ENCODE data around the gene URM1. TPM values are rescaled to one million over a fixed set of nuclear protein-coding genes. Genes with fewer than 3 reads are reported as not detected.

URM1 gene
- total RNA-seq, 3 donors from 2014 or later: 49.3 to 57.9 (median 51.8) TPM

DNA sequence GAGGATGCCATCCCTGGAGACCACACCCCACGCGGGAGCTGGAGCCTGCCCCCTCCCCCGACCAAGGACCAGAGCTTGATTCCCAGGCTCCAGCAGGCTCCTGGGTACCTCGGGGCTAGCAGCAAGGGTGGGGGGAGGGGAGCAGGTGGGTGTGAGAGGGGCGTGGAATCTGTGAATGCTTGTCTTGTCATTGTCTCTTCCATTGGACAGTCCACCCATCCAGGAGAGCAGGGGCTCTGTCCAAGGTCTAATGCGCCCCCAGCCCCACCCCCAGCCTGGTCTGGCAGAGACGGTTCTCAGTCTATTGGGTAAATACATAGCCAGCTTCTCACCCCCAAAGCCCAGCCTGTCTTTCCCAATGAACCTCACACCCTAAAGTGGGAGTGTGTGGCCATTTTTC, 22.8 kb downstream of the URM1 start:
- Histone ChIP-seq H3K36me3 (ENCODE audit: low read depth) (peaks cover 2% of the 10 kb centered on the region), H3K9me3 (no peaks in the 10 kb centered on the region), H3K4me3 (no peak overlapping the region), H3K4me1 (ENCODE audit: low read depth) (no peaks in the 10 kb centered on the region)
- TF ChIP-seq, protein P1, sequence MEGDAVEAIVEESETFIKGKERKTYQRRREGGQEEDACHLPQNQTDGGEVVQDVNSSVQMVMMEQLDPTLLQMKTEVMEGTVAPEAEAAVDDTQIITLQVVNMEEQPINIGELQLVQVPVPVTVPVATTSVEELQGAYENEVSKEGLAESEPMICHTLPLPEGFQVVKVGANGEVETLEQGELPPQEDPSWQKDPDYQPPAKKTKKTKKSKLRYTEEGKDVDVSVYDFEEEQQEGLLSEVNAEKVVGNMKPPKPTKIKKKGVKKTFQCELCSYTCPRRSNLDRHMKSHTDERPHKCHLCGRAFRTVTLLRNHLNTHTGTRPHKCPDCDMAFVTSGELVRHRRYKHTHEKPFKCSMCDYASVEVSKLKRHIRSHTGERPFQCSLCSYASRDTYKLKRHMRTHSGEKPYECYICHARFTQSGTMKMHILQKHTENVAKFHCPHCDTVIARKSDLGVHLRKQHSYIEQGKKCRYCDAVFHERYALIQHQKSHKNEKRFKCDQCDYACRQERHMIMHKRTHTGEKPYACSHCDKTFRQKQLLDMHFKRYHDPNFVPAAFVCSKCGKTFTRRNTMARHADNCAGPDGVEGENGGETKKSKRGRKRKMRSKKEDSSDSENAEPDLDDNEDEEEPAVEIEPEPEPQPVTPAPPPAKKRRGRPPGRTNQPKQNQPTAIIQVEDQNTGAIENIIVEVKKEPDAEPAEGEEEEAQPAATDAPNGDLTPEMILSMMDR (IDR thresholded peaks at IDR 0.05): no peak
- intact Hi-C loops (cut with DNase I, micrococcal nuclease): no loop called here
- DNase-seq (no peak), ATAC-seq (no peak)

DNA sequence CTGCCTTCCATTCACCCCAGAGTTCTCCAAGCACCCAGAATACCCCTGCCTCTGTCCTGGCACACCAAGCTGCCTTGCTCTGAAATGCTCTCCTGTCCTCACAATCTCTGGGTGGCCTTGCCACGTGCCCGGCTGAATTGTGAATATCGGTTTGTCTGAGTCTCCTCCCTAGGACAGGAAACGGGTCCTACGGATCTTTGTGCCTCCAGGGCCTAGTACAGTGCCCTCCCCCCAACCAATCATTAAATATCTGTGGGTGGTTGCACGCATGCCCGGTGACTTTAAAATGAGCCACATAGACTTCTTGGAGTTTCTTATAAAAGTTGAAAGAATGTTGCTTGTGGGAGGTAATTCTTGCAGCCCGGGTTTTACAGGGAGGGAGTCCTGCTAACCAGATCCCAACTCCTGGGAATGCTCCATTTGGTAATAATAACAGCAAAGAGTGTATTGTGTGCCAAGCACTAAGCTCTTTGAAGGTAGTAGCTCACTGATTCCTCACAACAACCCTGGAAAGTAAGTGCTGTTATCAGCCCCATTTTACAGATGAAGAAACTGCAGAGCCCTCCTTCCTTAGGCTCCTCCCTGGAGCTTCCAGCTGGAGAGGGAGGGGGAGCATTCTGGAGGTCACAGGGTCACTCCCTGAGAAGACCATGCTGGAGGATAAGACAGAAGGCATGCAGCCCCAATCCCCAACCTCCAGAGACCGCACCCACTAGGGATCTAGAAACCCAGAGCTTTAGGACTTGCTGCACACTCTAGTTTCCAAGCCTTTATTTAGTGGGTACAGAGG, 23.4 kb downstream of the URM1 start:
- TF ChIP-seq, protein P1 (IDR thresholded peaks at IDR 0.05): no peak
- Histone ChIP-seq H3K4me3 (no peak overlapping the region), H3K9me3 (no peaks in the 10 kb centered on the region), H3K36me3 (ENCODE audit: low read depth) (no peaks in the 10 kb centered on the region), H3K4me1 (ENCODE audit: low read depth) (no peaks in the 10 kb centered on the region)
- DNase-seq (no peak), ATAC-seq (no peak)
- intact Hi-C loops (cut with DNase I, micrococcal nuclease): no loop called here

DNA sequence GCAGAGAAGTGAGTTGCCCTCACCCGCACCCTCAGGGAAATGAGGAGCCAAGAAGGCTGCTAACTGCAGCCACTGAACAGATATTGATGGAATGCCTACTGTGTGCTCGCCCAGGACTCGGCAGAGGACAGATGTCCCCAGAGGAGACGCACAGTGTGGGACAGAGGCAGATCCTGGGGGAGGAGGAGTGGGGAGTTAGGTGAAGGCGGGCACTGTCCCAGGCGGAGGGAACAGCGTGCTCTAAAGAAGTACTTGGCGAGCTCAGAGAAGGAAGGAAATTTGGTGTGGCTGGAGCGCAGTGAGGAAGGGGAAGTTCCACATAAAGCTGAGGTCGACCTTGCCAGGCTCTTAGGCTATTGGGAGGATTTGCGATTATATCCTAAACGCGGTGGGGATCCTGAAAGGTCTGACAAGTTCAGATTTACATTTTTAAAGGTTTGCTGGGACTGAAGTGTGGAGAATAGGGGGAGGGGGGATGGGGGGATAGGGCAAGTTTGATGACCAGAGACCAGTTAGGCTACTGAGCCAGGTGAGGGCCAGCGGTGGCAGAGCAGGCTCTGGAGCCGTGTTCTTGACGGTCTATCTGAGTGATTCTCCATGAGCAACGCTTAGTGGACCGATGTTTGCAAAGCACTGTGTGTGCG, 25.9 kb downstream of the URM1 start:
- TF ChIP-seq, protein P1 (IDR thresholded peaks at IDR 0.05): no peak
- intact Hi-C loops (cut with DNase I, micrococcal nuclease): no loop called here
- peak; percentile 32 for ATAC-seq

DNA sequence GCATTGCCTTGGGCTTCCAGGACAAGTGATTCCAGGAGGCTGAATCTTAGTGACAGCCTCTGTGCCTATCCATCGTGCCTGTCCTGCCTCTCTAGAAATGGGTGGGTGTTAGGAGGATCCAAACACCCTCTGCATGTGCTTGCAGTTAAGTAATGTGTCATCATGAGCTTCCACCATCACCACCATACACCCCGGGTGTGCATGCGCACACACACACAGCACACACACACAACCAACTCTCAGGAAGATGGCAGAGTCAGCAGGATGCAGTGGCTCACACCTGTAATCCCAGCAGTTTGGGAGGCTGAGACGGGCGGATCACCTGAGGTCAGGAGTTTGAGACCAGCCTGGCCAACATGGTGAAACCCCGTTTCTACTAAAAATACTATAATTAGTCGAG, 26.7 kb downstream of the URM1 start:
- ATAC-seq (no peak), DNase-seq (no peak)
- no peaks in the 10 kb centered on the region for H3K4me1 ChIP-seq (ENCODE audit: low read depth)
- H3K9me3 ChIP-seq: no peaks in the 10 kb centered on the region
- intact Hi-C loops (cut with DNase I, micrococcal nuclease): no loop called here
- H3K36me3 ChIP-seq (ENCODE audit: low read depth): no peaks in the 10 kb centered on the region
- TF ChIP-seq, protein P1 (IDR thresholded peaks at IDR 0.05): no peak
- no peak overlapping the region for H3K4me3 ChIP-seq

More for the DNA sequence above, 25.9 kb downstream of the URM1 start:
- DNase-seq: peak in 1 of 3 donors; percentile 8
- Histone ChIP-seq H3K4me1 (ENCODE audit: low read depth) (no peaks in the 10 kb centered on the region), H3K4me3 (no peak overlapping the region), H3K9me3 (no peaks in the 10 kb centered on the region), H3K36me3 (ENCODE audit: low read depth) (no peaks in the 10 kb centered on the region)

DNA sequence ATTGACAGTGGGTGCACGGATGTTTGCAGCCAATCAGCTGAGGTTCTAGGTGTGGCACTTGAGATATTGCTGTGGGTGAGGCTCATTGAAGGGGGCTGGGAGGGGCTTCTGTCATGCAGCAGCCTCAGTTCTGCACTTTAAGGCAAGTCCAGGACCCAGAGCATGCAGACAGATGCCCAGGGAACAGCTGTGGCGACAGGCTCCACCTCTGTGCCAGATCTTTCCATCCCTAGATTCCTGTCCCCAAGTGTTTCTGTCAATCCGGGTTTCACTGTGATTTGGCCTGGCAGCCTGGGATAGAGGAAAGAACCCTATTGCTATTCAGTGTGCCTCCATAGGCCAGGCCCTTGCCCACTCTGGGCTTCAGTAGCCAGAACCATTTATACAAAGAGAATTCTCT, 28.7 kb downstream of the URM1 start:
- DNase-seq: no peak
- intact Hi-C loops (cut with DNase I, micrococcal nuclease): no loop called here
- ATAC-seq: no peak

More for the DNA sequence above, 28.7 kb downstream of the URM1 start:
- Histone ChIP-seq H3K9me3 (no peaks in the 10 kb centered on the region), H3K36me3 (ENCODE audit: low read depth) (no peaks in the 10 kb centered on the region), H3K4me1 (ENCODE audit: low read depth) (no peaks in the 10 kb centered on the region), H3K4me3 (no peak overlapping the region)
- TF ChIP-seq, protein P1 (IDR thresholded peaks at IDR 0.05): no peak

All from mucosa of descending colon (tissue), 3 donors.